Upper lobe of left lung (tissue), 4 donors: ENCODE results near the gene ATRNL1.

Source experiments
- EP300 ChIP-seq, 4 donors: sonication (generic); formaldehyde crosslinking; IDR thresholded peaks; one replicate each; pipeline ENCODE4 v1.5.1; 2017; ENCODE audit warnings: antibody characterized with exemption in 4 of 4, control low read depth in 2 of 4
- POLR2A ChIP-seq, 4 donors: fragments of 450-650 bp; IDR thresholded peaks; one replicate each; pipeline ENCODE4 v1.5.1; 2016 to 2017; ENCODE audit warnings: antibody characterized with exemption in 4 of 4, mild to moderate bottlenecking in 2 of 4
- POLR2AphosphoS5 ChIP-seq, 2 donors: sonication (generic); formaldehyde crosslinking; IDR thresholded peaks; one replicate each; pipeline ENCODE4 v1.5.1; 2017; ENCODE audit warnings: antibody characterized with exemption in 2 of 2
- TF ChIP-seq, protein P1 (sequence below), 6 experiments: fragments of 450-650 bp in 4 of 6; fragments of 200-600 bp in 2 of 6; sonication (generic) in 2 of 6; IDR thresholded peaks; one replicate each; pipeline ENCODE4 v1.5.1; 2016 to 2019; ENCODE audit warnings: antibody characterized with exemption in 6 of 6

DNA sequence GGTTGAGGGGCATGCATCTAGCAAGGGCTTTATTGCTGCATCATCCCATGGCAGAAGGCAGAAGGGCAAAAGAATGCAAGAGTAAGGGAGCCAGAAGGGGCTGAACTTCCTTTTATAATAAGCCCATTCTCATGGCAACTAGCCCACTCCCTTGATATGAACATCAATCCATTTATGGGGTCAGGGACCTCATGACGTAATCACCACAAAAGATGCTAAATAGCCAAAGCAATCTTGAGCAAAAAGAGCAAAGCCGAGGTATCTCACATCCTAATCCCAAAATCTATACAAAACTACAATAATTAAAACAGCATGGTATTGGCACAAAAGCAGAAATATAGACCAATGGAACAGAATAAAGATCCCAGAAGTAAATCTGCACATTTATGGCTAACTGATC lies 499.9 kb downstream of the ATRNL1 start:
- TF ChIP-seq, protein P1, sequence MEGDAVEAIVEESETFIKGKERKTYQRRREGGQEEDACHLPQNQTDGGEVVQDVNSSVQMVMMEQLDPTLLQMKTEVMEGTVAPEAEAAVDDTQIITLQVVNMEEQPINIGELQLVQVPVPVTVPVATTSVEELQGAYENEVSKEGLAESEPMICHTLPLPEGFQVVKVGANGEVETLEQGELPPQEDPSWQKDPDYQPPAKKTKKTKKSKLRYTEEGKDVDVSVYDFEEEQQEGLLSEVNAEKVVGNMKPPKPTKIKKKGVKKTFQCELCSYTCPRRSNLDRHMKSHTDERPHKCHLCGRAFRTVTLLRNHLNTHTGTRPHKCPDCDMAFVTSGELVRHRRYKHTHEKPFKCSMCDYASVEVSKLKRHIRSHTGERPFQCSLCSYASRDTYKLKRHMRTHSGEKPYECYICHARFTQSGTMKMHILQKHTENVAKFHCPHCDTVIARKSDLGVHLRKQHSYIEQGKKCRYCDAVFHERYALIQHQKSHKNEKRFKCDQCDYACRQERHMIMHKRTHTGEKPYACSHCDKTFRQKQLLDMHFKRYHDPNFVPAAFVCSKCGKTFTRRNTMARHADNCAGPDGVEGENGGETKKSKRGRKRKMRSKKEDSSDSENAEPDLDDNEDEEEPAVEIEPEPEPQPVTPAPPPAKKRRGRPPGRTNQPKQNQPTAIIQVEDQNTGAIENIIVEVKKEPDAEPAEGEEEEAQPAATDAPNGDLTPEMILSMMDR (IDR thresholded peaks at IDR 0.05), result no peak
- TF ChIP-seq POLR2A (IDR thresholded peaks at IDR 0.05) (no peak), POLR2AphosphoS5 (IDR thresholded peaks at IDR 0.05) (no peak), EP300 (IDR thresholded peaks at IDR 0.05) (no peak)
